Kidney (tissue), 14 donors: ENCODE results near the gene F12. TPM values are rescaled to one million over a fixed set of nuclear protein-coding genes. Genes with fewer than 3 reads are reported as not detected.

Experiments
- DNase-seq, 5 donors: peaks; one replicate each; pipeline ENCODE4 v3.0.0-alpha.2; 2013 to 2020
- FAIRE-seq: peaks from 2 replicates; lab custom pipeline; 2012; peaks lifted over from hg19 to GRCh38; lab: Jason Lieb, UNC
- H3K27ac ChIP-seq, 2 donors: one replicate each; pipeline ENCODE4 v1.7.0; 2013; ENCODE audit warnings: low read depth in 2 of 2, low read length in 2 of 2, inconsistent platforms in 1 of 2
- H3K27me3 ChIP-seq: one replicate; pipeline ENCODE4 v1.7.1; 2013; ENCODE audit warnings: low read length, inconsistent platforms; ENCODE audit not compliant: control insufficient read depth, insufficient read depth
- H3K36me3 ChIP-seq, 3 donors: one replicate each; pipeline versions ENCODE4 v1.7.0 to v1.7.1; 2013; ENCODE audit warnings: low read length in 3 of 3, control low read depth in 1 of 3, inconsistent platforms in 1 of 3; ENCODE audit not compliant: insufficient read depth in 3 of 3, control insufficient read depth in 2 of 3
- H3K4me1 ChIP-seq, 3 donors: one replicate each; pipeline versions ENCODE4 v1.7.0 to v1.7.1; 2013; ENCODE audit warnings: low read length in 3 of 3, inconsistent platforms in 1 of 3, low read depth in 1 of 3; ENCODE audit not compliant: control insufficient read depth in 2 of 3, insufficient read depth in 2 of 3
- H3K4me3 ChIP-seq, 3 donors: one replicate each; pipeline versions ENCODE4 v1.7.0 to v1.8.1; 2013; ENCODE audit warnings: low read length in 3 of 3, control low read depth in 1 of 3, inconsistent platforms in 1 of 3
- H3K9ac ChIP-seq, 3 donors: one replicate each; pipeline versions ENCODE4 v1.7.0 to v1.7.1; 2013; ENCODE audit warnings: low read length in 3 of 3, control low read depth in 1 of 3, inconsistent platforms in 1 of 3
- H3K9me3 ChIP-seq, 3 donors: one replicate each; pipeline versions ENCODE4 v1.7.0 to v1.7.1; 2013; ENCODE audit warnings: low read length in 3 of 3, control low read depth in 1 of 3, inconsistent platforms in 1 of 3; ENCODE audit not compliant: control insufficient read depth in 2 of 3, insufficient read depth in 1 of 3
- intact Hi-C: fragments of 100-400 bp; cut with DNase I; formaldehyde crosslinking; loops from one replicate; pipeline ENCODE4 v1.11.1; 2022
- polyA plus RNA-seq: library from polyadenylated mRNA; stranded (reverse); fragments of 350-450 nt; fragmentation: Illumina TruSeq; extraction: RNeasy Lipid Tissue Mini Kit (QIAGEN cat#74804); gene quantifications from one replicate; pipeline ENCODE4 v1.2.3, GENCODE V29; 2014; ENCODE audit warnings: low read depth, low replicate concordance; ENCODE audit not compliant: insufficient read depth
- total RNA-seq: library from RNA; stranded (reverse); fragmentation: NEBNext Ultra II Directional; extraction: Animal tissue kit (Norgen Biotek cat#: 25700); gene quantifications from one replicate; pipeline ENCODE4 v1.2.1, GENCODE V29; 2021
- TF ChIP-seq, protein P1 (sequence below): IDR thresholded peaks from 3 replicates; pipeline ENCODE4 v1.5.1; 2012; ENCODE audit warnings: mild to moderate bottlenecking, moderate library complexity, borderline replicate concordance; ENCODE audit not compliant: insufficient read depth; ENCODE audit errors: extremely low read depth
- donor health status: control.
- donor health status: control.
- donor health status: control.
- donor health status: control.
- donor health status: control.
- donor health status: DM: yes; HTN: yes; CAD: no.
- donor health status: Normal renal cell carcinoma (clear cell type).

Gene F12
- total and polyA plus RNA-seq, 2 donors from 2014 or later: 3.1 to 4.2 TPM

DNA sequence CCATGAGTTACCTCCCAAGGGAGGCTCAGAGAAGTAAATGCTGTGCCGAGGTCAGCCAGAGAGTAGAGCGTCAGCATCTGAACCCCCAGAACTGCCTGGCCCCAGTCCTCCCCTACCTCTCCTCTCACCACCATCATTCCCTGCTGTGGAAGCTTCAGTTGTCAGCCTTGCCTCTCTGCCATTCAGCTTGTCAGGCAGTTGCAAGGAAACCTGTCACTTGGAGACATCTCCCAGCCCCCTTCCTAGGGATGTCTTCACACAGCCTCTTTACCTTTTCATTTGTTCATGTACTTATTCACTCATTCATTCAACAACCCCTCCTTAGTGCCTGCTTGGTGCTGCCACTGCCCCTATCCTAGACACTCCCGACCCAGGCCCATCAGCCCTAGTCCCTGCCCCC, 49.5 kb downstream of the F12 start:
- FAIRE-seq: no peak
- intact Hi-C loops: no loop called here
- Histone ChIP-seq H3K4me1 (peaks cover 0 to 20% (median 9%) of the 10 kb centered on the region in 3 donors), H3K9me3 (no peaks in the 10 kb centered on the region), H3K4me3 (no peak overlapping the region), H3K36me3 (no peaks in the 10 kb centered on the region), H3K9ac (no peak overlapping the region), H3K27ac (no peak overlapping the region), H3K27me3 (no peaks in the 10 kb centered on the region)
- TF ChIP-seq, protein P1, sequence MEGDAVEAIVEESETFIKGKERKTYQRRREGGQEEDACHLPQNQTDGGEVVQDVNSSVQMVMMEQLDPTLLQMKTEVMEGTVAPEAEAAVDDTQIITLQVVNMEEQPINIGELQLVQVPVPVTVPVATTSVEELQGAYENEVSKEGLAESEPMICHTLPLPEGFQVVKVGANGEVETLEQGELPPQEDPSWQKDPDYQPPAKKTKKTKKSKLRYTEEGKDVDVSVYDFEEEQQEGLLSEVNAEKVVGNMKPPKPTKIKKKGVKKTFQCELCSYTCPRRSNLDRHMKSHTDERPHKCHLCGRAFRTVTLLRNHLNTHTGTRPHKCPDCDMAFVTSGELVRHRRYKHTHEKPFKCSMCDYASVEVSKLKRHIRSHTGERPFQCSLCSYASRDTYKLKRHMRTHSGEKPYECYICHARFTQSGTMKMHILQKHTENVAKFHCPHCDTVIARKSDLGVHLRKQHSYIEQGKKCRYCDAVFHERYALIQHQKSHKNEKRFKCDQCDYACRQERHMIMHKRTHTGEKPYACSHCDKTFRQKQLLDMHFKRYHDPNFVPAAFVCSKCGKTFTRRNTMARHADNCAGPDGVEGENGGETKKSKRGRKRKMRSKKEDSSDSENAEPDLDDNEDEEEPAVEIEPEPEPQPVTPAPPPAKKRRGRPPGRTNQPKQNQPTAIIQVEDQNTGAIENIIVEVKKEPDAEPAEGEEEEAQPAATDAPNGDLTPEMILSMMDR: no peak
- DNase-seq: no peak

DNA sequence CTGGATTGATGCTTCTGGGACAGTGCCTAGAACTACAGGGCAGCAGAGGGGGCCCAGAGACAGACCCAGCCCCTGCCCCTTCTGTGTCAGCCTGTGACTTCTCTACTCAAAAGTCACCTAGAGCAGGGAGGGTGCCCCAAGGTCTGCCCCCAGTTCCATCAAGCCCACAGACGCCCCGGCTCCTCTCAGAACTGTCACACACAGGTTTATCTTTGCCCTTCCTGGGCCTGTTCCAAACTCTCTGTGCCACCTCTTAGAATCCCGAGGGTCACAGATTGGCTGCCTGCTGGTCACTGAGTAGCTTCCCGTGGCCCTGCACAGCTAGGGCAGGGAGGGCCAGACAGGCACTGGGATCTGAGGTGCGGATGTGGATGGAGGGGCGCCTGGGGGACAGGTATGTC, 49.9 kb downstream of the F12 start:
- no peaks in the 10 kb centered on the region for H3K36me3 ChIP-seq
- H3K27ac ChIP-seq: no peak overlapping the region
- intact Hi-C loops: no loop called here
- DNase-seq (no peak), FAIRE-seq (no peak)
- H3K4me1 ChIP-seq: peaks cover 0 to 20% (median 9%) of the 10 kb centered on the region in 3 donors
- H3K9me3 ChIP-seq: no peaks in the 10 kb centered on the region
- no peak overlapping the region for H3K4me3 ChIP-seq
- no peaks in the 10 kb centered on the region for H3K27me3 ChIP-seq
- TF ChIP-seq, protein P1: no peak
- no peak overlapping the region for H3K9ac ChIP-seq

DNA sequence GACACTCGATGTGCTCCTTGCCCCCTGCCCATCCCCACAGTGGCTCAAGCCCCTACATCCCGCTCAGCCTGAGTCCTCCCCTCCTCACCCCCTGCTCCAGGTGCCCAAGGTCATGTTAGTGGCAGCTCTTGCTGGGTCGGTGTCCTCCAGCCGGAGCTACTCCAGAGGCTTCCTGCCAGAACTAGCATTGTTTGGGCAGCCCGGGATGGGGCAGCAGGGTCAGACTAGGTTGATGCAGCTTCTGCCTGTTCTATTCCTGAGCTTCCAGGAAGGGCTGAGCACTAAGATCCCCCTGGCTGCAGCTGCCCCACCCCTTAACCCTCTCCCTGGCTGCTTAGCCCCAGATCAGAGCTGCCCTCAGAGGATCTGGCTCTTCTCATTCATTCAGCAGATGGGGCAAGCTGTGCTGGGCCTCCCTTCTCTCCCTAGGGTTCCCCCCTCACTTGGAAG, 51.0 kb downstream of the F12 start:
- DNase-seq (no peak), FAIRE-seq (no peak)
- Histone ChIP-seq H3K9ac (no peak overlapping the region), H3K4me1 (peaks cover 0 to 15% (median 5%) of the 10 kb centered on the region in 3 donors), H3K27me3 (no peaks in the 10 kb centered on the region), H3K27ac (no peak overlapping the region), H3K4me3 (no peak overlapping the region), H3K36me3 (no peaks in the 10 kb centered on the region), H3K9me3 (no peaks in the 10 kb centered on the region)
- intact Hi-C loops: no loop called here
- TF ChIP-seq, protein P1: no peak
